Osteocyte (in vitro differentiated cells): ENCODE measurements around the gene SHANK1. TPM values are rescaled to one million over a fixed set of nuclear protein-coding genes. Genes with fewer than 3 reads are reported as not detected.

Experiments used
- DNase-seq: peaks from one replicate; pipeline ENCODE4 v3.0.0; 2021; ENCODE audit warnings: mixed read lengths; ENCODE audit not compliant: unreplicated experiment; ENCODE audit errors: extremely low spot score
- H3K27ac Mint-ChIP-seq: one replicate; pipeline ENCODE4 v1.8.0; 2021; ENCODE audit warnings: mild to moderate bottlenecking, mixed read lengths; ENCODE audit not compliant: unreplicated experiment
- H3K27me3 Mint-ChIP-seq: one replicate; pipeline ENCODE4 v1.8.0; 2021; ENCODE audit warnings: mixed read lengths; ENCODE audit not compliant: unreplicated experiment
- H3K36me3 Mint-ChIP-seq: one replicate; pipeline ENCODE4 v1.8.0; 2021; ENCODE audit warnings: mixed read lengths; ENCODE audit not compliant: unreplicated experiment
- H3K4me1 Mint-ChIP-seq: one replicate; pipeline ENCODE4 v1.8.0; 2021; ENCODE audit warnings: mixed read lengths; ENCODE audit not compliant: unreplicated experiment
- H3K4me3 Mint-ChIP-seq: one replicate; pipeline ENCODE4 v1.8.0; 2021; ENCODE audit warnings: mild to moderate bottlenecking, moderate library complexity, mixed read lengths; ENCODE audit not compliant: unreplicated experiment
- H3K9me3 Mint-ChIP-seq: one replicate; pipeline ENCODE4 v1.8.0; 2021; ENCODE audit warnings: mixed read lengths; ENCODE audit not compliant: unreplicated experiment
- total RNA-seq: library from RNA; stranded (reverse); gene quantifications from 2 replicates; pipeline ENCODE4 v1.2.1, GENCODE V29; 2021
- TF ChIP-seq, protein P1 (sequence below): fragments of 200-600 bp; sonication (generic); IDR thresholded peaks from 2 replicates; pipeline ENCODE4 v1.5.0; 2021; ENCODE audit warnings: antibody characterized with exemption, mild to moderate bottlenecking, moderate library complexity

SHANK1 gene
- total RNA-seq, 1 donor from 2014 or later: 0.40 TPM

- no peak for DNase-seq
- Mint-ChIP-seq H3K4me1 (no peaks in the 10 kb centered on the region), H3K27me3 (peaks cover 8% of the 10 kb centered on the region), H3K4me3 (no peak overlapping the region), H3K36me3 (no peaks in the 10 kb centered on the region), H3K9me3 (no peaks in the 10 kb centered on the region), H3K27ac (no peak overlapping the region)
- TF ChIP-seq, protein P1, sequence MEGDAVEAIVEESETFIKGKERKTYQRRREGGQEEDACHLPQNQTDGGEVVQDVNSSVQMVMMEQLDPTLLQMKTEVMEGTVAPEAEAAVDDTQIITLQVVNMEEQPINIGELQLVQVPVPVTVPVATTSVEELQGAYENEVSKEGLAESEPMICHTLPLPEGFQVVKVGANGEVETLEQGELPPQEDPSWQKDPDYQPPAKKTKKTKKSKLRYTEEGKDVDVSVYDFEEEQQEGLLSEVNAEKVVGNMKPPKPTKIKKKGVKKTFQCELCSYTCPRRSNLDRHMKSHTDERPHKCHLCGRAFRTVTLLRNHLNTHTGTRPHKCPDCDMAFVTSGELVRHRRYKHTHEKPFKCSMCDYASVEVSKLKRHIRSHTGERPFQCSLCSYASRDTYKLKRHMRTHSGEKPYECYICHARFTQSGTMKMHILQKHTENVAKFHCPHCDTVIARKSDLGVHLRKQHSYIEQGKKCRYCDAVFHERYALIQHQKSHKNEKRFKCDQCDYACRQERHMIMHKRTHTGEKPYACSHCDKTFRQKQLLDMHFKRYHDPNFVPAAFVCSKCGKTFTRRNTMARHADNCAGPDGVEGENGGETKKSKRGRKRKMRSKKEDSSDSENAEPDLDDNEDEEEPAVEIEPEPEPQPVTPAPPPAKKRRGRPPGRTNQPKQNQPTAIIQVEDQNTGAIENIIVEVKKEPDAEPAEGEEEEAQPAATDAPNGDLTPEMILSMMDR: no peak
Measured at GRCh38 chr19:50713556-50714236, 5.9 kb downstream of the SHANK1 start.

GRCh38 chr19:50712833-50713232 is 6.8 kb downstream of the SHANK1 start:
- Mint-ChIP-seq H3K4me3 (no peak overlapping the region), H3K9me3 (no peaks in the 10 kb centered on the region), H3K27me3 (peaks cover 7% of the 10 kb centered on the region), H3K4me1 (no peaks in the 10 kb centered on the region), H3K36me3 (no peaks in the 10 kb centered on the region), H3K27ac (no peak overlapping the region)
- TF ChIP-seq, protein P1: no peak
- DNase-seq: no peak

- no peak for DNase-seq
- no peaks in the 10 kb centered on the region for H3K4me1 Mint-ChIP-seq
Measured at GRCh38 chr19:50711805-50712204, 7.8 kb downstream of the SHANK1 start.

DNA sequence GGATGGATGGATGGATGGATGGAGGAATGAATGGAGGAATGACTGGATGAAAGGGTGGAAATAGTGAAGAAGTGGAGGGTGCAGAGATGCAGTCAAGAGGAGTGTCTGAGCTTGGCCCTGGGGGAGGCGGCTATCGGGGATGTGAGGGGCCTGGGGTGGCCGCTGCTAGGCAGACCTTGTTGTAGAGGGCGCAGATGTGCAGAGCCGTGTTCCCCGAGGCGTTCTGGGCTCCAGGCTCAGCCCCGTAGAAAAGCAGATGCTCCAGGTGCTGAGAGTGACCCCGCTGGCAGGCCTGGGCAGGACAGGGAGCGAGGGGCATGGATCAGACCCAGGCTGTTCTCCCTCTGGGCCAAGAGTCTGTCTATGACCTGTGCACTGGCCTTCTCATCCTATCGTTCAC is 8.4 kb downstream of the SHANK1 start:
- no peak for DNase-seq
- peaks cover 3% of the 10 kb centered on the region for H3K27me3 Mint-ChIP-seq
- no peak overlapping the region for H3K4me3 Mint-ChIP-seq
- H3K9me3 Mint-ChIP-seq: no peaks in the 10 kb centered on the region
- H3K36me3 Mint-ChIP-seq: no peaks in the 10 kb centered on the region
- H3K4me1 Mint-ChIP-seq: no peaks in the 10 kb centered on the region
- TF ChIP-seq, protein P1: no peak
- H3K27ac Mint-ChIP-seq: no peak overlapping the region

More at GRCh38 chr19:50711805-50712204, 7.8 kb downstream of the SHANK1 start:
- Mint-ChIP-seq H3K27me3 (peaks cover 3% of the 10 kb centered on the region), H3K36me3 (no peaks in the 10 kb centered on the region), H3K9me3 (no peaks in the 10 kb centered on the region), H3K27ac (no peak overlapping the region), H3K4me3 (no peak overlapping the region)
- TF ChIP-seq, protein P1: no peak

DNA sequence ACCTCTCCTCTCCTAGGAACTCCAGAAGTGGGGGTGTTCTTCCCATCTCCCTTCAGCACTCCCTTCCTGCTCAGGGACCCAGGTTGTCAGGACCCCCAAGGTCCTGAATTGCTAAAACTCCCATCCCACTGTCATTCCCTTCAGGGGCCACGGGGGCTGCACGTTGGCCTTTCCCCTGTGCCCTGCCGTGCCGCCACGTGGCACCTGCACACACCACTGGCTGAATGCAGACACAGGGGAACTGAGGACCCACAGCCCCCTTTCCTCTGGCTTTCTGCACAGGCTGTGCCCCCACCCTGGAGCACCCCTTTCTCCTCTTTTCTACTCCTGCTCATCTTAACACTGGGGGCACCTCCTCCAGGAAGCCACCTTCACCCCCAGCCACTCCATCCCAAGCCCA is 9.0 kb downstream of the SHANK1 start:
- Mint-ChIP-seq H3K27ac (no peak overlapping the region), H3K4me3 (no peak overlapping the region), H3K9me3 (no peaks in the 10 kb centered on the region), H3K36me3 (no peaks in the 10 kb centered on the region), H3K4me1 (no peaks in the 10 kb centered on the region), H3K27me3 (peaks cover 3% of the 10 kb centered on the region)
- DNase-seq: no peak
- TF ChIP-seq, protein P1: no peak
